K562 (cell line): Measurements from ENCODE around the gene TRIM47.

Experiments used
- BRCA1 ChIP-seq, 2 experiments: fragments of 450-650 bp in 1 of 2; sonication (generic) in 1 of 2; formaldehyde crosslinking in 1 of 2; IDR thresholded peaks; 2 replicates each; pipeline versions ENCODE4 v1.5.0 to v1.6.1; 2017 to 2020; ENCODE audit warnings: mild to moderate bottlenecking in 1 of 2, missing genetic modification reagents in 1 of 2
- HBP1 ChIP-seq: fragments of 450-650 bp; formaldehyde crosslinking; IDR thresholded peaks from 2 replicates; pipeline ENCODE4 v1.4.0; 2022; ENCODE audit warnings: missing genetic modification characterization
- NFE2 ChIP-seq: IDR thresholded peaks from 2 replicates; pipeline ENCODE4 v1.6.1; 2014; ENCODE audit warnings: antibody characterized with exemption, low read depth
- POLR2A ChIP-seq: fragments of 450-650 bp; conservative IDR thresholded peaks from 2 replicates; pipeline ENCODE4 v1.6.1; 2016
- SIN3A ChIP-seq, 2 experiments: fragments of 150-350 bp in 1 of 2; IDR thresholded peaks; 2 replicates each; pipeline ENCODE4 v1.6.1; 2011 to 2016; ENCODE audit warnings: borderline replicate concordance in 2 of 2, low read depth in 2 of 2, low read length in 2 of 2, mild to moderate bottlenecking in 2 of 2, moderate library complexity in 2 of 2; ENCODE audit not compliant: control insufficient read depth in 1 of 2

- no peak for TF ChIP-seq BRCA1 (IDR thresholded peaks at IDR 0.05)
- TF ChIP-seq BRCA1 (CRISPR knock-in tag; IDR thresholded peaks at IDR 0.05), result no peak
- no peak for TF ChIP-seq NFE2
- TF ChIP-seq HBP1 (CRISPR knock-in tag), result no peak
- no peak for TF ChIP-seq POLR2A
- TF ChIP-seq SIN3A (IDR thresholded peaks at IDR 0.05; ENCODE audit: borderline replicate concordance in 2 of 2, control insufficient read depth in 1 of 2, low read depth in 2 of 2, low read length in 2 of 2), result no peak
Measured at GRCh38 chr17:75920045-75920560, 41.7 kb upstream of the TRIM47 start.
